Limb (tissue), 2 donors: ENCODE measurements around the gene ICE1.
A peak's percentile ranks its signal among the peaks of the same experiment; 100 is the strongest.
"Not testable (repeated sequence)": the region's sequence is repeated elsewhere in the genome, so short reads cannot be mapped to it uniquely, and the experiment has no call there.

ENCODE experiments used
- DNase-seq, 2 donors: peaks; one replicate each; pipeline ENCODE4 v3.0.0-alpha.2; 2016; ENCODE audit errors: extremely low spot score in 2 of 2

ICE1 gene, protein sequence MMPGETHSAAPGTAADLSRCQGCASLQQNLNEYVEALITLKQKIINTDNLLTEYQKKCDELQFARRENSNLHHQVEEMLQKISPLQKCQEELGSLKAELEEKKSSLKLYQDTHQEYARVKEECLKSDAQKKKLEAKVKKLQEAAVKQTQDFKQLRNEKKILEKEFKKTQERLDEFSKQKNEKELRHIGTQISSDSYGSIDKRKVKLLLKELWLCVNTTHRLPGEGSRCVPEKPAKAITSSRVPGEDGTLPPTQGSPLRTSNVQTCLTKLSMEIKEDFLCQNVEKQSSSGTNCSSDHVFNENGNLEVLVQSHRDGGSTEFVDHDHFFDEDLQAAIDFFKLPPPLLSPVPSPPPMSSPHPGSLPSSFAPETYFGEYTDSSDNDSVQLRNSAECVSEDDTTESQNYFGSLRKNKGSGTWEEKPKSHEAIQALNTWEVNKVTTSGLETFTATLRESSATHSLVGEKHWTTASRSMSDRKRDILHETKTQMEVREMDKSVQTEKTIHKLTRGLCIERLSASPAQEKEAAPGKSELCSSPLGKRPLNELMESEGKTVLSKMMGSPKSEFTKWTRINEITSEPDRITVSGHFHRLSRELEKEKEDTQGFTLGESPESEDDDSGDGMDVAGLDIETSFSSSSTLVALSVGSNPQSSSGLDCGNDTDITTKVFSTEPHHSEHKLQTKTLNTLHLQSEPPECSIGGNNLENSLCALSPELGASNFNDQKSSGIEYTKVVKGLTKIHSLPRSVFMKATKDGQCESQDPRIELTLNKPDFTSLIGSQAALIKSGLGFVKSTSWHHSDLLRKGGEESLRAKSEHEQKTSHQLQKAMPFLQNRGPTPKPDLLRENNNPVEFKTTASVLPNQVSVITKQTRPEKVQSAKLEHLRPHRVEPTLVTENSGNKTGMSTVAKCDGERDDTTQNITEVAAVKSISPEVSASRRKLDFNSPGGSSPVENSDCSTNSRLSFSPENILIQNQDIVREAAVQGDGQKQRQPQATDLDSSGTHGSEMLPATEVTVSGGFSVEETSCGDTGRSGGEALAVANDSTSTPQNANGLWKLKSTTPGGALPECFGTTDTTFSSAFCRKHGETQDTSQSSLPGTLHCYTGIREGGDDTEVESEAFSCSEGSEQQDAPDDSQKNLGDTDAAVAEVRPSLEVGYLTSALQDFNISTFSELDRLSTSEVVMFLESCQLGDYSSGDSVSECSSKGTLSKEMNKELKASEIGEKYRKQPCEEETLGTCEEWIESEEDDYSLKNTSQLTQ (N-terminal part only)

DNA sequence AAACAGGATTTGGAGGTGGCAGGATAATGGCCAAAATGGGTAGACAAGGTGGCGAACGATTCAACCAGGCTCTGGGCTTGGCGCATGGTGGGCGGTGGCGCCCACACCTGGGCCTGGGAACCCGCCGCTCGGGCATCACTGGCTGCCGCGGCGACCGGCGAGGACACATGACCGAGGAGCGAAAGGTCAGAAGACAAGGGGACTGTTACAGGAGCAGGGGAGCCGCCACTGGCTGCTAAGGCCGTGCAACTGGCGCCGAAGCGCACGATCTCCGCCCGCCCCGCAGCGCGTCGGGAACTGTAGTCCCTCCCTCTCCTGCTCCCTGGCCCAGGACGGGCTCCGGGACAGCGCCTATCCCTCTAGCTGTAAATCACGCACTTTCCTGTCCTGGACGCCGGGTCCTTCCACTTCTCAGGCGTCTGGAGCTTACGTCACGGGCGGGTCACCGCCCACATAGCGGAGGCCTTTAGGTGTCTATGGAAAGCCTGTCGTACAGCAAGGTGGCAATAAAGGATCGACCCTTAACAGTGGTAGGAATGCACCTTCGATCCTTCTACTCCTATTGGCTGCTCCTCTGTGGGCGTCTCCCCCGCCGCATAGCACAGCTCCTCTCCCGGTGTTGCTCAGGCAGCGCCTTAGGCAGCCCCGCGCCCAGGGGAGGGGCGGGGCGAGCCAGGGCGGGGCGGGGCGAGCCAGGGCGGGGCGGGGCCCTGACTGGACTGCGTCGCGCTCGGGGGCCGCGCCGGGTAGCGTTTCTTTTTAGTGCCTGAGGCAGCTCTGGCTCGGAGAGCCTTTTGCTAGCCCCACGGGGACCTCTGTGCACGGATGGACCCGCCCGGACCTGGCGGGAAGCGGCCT, at the start of gene ICE1:
ICE1 (plus strand) TSS at position 717 of the 858 bp plus-strand sequence. CDS start 239 bp downstream, outside the sequence.
- peak; percentile 97 to 98 for DNase-seq

DNA sequence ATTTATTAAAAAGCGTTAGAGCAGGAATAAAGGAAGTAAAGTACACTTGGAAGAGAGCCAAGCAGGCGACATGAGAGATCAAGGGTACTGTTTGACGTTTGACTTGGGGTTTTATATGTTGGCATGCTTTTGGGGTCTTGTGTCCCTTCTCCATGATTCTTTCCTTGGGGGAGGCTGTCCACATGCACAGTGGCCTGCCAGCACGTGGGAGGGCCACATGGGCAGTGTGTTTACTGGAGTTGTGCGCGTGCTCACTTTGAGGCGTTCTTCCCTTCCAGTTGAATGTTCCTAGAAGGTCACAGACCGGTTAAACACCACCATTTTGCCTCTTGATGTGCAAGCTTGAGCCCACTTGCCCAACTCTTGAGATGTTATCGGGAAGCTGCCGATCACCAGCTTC, 49.5 kb upstream of the ICE1 start:
- DNase-seq = no peak

DNA sequence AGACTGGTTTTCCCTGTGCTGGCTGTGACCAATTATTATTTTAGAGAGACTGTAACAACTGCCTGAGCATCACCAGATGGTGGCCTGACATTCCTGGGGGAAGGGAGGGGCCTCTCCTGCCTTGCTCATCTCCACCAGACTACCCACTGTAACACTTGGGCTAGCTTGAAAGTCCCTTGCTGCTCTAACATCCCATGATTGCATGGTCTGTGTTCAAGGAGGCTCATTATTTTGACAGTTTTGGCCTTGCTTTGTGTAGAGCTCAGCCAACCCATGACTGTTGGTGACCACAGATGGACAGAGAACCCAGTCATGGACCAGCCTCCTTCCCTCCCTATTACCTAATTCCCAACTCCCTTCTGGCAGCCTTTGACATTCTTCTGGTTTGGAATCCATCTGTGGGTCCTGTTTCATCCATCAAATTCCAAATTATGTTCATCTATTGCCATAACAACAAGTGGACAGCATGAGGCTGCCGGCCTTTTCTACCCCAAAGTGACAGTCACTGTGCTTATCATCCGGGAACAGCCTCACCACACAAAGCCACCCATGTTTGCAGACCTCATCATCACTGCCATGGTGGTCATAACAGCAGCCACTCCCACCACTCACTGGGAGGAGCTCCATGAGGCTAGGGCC, 49.0 kb upstream of the ICE1 start:
- no peak for DNase-seq

DNA sequence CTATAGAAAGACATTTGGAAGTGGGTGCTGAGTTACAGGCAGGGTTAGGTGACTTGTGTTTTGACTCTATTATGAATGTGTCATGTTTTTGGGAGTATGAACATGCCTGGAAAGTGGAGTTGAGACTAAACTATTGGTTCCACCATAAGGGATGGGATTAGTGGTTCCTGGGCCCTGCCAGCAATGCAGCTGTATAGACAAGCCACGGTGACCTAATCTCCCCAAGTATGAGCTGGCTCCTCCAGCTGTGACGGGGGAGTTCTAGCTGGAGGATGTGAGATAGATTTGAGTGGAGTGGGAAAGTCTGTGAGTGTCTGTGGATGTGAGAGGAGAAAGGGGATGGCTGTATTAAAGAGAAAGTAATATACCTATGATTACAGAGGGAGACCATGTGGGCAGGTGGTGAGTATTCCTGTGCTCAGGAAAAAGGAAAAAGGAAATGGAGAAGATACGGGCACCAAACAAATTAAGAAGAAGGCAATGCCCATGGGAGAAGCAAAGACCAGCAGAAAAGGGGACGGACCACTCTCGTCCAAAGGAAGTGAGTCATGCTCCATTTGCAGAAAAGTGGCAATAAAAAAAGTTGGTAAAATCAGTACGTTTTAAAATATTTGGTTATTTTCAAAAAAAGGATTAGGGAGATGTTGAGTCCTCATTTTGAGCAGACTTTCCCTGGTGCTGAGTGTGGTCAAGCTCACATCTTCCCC, 48.3 kb upstream of the ICE1 start:
- DNase-seq = no peak

DNA sequence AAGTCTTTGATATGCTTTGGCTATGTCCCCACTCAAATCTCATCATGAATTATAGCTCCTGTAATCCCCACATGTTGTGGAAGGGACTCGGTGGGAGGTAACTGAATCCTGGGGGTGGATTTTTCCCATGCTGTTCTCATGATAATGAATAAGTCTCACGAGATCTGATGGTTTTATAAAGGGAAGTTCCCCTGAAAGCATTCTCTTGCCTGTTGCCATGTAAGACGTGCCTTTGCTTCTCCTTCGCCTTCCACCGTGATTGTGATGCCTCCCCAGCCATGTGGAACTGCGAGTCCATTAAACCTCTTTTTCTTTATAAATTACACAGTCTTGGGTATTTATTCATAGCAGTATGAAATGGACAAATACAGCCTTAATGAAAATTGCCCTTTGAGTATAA, 44.7 kb upstream of the ICE1 start:
- no peak for DNase-seq

DNA sequence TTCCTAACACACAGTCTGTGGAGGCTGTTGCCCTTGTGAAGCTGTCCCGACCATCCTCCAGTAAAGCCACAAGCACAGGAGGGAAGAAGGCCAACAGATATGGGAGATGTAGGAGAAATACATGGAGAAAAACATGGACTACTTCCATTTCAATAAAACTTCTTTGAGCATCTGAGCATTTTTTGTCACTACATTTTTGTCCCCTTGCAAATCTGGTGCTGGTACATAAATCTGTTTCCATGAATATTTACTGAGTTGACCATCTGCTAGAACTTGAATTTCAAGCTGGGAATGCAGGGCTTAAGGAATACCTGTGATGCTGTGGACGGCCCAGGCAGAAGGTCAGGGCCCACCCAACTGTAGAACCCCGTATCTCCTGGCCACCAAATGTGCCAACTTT, 43.9 kb upstream of the ICE1 start:
- DNase-seq = no peak

DNA sequence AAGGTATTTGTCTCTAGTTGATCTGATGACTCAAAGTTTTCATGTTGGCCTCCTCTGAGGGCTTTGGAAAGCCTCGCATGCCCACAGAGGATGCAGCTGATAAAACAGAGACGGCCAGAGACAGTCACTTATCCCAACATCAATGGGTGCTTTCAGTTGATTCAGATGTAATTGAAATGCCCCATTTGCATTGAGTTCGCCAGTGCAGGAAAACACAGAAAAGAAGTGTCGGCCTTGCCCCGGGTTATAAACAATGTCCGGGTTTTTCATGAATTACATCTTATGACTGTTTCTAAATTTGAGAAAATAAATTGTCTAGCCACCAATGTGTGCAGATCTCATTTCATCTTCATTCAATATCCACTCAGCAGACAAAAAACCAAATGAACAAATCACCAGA, 42.2 kb upstream of the ICE1 start:
- no peak for DNase-seq

DNA sequence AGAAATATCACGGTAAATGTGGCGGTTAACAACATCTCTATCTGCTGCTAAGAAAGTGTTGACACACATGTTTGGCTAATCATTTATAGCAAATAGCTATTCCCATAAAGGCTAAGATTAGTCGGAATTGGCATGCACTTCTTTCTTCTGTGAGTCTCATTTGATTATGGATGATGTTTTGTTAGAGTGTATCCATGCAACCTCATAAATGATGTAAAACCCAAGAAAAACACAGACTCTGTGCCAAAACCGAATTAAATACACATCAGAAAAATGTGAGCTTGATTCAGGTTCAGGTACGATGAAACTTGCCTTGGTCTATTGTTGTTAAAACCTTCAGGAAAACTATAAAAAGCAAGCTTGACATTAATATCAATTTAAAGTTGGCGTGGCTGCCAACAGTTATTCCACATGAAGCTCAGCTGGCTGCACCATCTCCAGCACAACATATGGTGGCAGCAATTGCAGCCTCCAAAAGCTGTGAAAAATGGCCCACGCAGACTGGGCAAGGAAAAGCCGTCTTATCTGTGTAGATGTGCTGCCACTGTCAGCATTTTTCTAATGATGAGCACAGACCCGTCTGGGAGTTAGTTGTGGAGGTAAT, 41.1 kb upstream of the ICE1 start:
- DNase-seq = peak in 1 of 2 donors; percentile 78

DNA sequence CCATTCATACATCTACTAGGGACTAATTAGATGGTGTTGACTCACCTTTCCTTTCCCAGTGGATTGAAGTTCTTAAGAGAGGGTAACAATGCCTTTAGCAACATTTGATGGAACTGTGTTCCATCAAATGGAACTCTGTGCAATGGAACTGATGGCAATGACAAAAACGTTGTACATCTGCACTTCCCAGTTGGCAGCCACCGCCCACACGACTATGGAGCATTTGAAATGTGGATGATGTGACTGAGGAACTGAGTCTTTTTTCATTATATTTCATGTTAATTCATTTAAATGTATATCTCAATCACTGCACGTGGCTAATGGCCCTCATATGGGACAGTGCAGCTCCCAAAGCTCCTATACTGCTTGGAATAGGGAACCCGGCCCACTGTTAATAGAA, 39.0 kb upstream of the ICE1 start:
- DNase-seq = no peak

DNA sequence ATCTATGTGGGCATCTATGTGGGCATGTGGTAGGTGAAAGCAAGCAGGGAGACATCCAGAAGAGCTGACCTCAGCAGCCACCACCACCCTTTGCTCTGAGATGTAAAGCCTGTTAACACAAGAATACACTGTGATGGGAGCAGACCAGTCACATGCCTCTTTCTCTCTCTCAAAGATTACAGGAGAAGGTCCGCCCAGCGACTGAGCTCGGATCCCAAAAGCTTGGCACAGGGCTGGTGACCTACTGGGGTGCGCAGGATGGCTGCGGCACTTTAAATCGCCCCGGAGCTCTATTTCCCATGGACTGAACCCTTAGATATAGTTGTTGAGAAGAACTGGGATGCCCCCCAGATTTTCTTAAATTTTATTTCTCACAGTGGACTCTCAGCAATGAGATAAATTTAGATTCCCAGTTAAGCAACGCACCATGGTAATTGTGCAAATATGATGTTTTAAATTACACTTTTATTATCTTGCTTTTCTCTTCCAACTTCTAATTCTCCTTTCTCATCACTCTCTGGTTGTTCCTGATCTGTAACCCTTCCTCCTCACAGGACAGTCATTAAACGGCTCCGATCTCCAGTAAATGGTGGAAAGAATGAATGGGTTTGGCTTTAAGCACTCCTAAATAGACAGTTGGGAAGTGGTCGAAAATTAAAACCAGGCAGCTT, 37.7 kb upstream of the ICE1 start:
- no peak for DNase-seq

DNA sequence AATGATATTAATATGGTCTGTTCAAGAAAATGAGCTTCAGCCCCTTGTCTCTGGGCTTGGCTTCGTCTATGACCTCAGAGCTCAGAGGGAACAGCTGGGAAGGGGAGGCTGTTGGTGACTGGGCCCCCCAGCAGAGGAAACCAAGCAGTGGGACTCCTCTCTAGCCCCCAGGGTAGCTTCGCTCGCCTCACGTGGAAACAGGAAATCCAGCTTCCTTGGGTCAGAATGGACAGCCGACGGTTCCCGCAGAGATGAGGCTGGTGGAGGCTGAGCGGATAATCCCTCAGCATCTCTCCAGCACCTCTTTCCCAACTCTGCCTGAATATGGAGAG, 37.2 kb upstream of the ICE1 start:
- no peak for DNase-seq

DNA sequence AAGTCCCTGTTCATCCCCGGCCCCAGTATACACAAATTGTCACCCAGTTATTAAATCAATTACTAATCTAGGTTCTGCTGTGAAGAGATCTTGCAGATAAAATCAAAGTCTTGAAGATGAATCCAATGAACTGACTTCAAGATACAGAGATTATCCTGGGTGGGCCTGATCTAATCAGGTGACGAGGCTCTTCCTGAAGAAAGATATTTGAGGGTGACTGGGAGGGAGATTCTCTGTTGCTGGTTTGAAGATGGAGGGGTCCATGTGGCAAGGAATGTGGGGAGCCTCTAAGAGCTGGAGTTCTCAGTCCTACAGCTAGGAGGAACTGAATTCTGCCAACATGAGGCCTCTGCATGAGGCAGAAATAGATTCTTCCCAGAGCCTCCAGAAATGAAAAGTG, 36.1 kb upstream of the ICE1 start:
- no peak for DNase-seq

DNA sequence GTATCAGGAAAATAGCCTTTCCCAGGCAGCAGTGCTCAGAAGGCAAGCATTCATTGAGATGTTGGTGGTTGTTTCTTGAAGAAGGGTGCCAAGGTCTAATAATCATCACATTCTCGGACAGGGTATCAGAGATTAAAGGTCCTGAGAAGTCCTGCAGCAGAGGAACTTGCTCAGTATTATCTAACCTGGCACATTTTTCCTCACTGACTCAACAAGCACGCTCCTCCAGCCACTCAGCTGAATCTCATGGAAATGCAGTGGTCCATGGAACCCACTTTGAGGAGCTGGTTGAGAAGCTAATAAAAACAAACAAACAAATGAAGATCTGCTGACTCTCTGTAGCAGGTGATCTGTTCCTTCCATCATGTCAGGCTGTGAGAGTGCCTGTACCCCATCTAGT, 35.3 kb upstream of the ICE1 start:
- DNase-seq = no peak

DNA sequence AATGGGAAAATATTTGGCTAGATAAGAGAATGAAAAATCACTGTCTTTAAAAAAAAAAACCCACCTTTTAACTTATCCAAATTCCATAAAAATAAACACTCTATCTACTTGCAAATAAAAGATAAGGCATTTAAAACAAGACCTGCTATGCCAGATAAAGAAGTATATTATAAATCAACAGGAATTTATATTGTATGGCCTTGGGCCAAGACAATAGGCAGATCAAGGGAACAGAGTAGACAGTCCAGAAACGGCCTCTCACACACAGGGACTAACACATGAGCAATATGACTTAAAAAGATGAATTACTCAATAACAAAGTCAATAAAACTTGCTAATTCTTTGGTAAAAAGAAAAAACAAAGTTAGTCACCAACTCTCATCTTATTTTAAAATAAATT, 34.7 kb upstream of the ICE1 start:
- no peak for DNase-seq

DNA sequence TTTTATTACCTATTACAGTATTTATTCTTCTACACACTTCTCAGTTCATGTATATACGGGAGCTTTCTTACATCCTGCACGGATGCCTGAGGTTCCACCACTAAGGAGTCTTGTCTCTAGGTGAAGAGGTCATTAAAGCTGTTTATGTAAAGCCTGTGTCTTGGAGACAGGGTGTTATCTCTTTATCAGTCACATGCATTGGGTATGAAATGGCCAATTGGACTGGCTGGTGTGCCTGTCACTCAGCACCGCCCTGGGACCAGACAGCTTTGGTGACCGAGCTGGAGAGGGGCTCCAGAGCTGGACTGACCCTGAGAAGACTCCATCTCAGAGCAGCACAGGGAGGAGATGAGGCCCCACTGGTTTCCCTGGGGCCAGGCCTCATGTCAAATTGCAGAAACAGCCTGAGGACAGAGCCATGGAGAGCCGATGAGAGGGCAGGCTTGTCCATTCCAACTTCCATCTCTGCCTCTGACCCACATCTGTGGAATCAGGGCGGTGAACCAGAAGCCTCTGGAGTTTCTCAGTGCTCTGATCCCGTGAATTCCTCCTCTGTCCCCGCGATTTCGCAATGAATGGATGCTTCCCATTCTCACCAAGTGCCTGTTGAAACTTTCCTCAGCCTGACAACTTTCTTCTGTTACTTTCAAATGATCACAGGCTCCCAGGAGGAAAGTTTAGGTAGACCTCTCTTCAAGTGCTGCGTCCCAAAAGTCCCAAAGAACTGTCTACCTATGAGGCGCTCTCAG, 32.2 kb upstream of the ICE1 start:
- not testable (repeated sequence) for DNase-seq

DNA sequence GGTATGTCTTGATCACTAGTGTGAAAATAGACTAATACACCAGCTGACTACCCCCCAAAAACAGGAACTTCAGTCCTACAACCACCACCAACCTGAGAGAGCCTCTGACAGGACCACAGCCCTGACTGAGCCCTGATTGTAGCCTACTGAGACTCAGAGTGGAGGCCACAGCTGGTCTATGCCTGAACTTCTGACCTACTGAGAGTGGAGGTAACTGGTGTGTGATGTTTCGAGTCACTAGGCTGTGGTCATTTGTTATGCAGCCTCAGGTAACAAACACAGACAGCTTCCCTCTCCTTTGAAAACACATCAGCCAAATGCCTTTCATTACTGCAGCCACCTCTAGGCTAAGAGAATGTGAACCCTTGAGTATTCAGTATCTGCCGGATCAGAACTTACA, 30.0 kb upstream of the ICE1 start:
- DNase-seq = not testable (repeated sequence)

DNA sequence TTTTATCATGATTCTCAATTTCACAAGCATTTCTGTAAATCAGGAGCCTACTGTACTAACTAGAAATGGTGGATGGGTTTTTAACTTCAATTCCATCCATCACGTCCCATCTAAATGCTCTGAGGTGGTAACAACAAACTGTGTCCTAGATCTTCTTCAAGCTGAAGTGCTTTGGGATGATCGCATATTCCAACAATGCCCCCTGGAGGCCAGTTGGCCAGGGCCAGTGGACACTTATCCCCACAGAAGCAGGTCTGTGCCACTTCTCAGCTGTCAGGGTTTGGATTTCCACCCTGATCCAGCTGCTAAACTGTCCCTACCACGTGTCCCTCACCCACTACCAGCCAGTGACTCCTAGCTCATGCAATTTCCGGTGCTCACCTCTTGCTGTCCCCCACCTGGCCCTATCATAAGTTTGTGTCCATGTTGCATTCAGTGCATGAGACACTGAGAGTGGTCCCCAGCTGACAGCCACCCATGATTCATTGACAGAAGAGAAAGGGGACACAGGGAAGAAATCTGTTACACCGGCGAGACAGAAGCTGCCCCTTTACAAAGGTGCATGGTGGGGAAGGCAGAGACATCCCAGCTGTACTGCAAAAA, 28.0 kb upstream of the ICE1 start:
- peak in 1 of 2 donors; percentile 67 for DNase-seq

DNA sequence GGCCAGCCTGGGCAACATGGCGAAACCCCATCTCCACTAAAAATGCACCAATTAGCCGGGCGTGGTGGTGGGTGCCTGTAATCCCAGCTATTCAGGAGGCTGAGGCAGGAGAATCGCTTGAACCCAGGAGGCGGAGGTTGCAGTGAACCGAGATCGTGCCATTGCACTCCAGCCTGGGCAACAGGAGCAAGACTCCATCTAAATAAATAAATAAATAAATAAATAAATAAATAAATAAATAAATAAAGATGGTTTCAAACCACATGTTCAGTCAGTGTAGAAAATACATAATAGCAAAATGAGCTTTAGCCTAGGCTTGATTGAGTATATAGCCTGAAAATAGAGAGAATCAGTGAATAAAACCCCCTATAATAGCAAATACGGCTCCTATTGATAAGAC, 27.4 kb upstream of the ICE1 start:
- not testable (repeated sequence) for DNase-seq
